HL-60/S4 treated with retinoic acid at 250 ng/mL for 4 days and 3 days (cell line): ENCODE data around the gene AFF1.

Experiments used
- in situ Hi-C: fragments of 300-500 bp; cut with MboI; formaldehyde crosslinking; loops from 2 replicates; pipeline ENCODE4 v1.7.0; 2022; ENCODE audit warnings: low sequenced_read_pairs

Gene AFF1

DNA sequence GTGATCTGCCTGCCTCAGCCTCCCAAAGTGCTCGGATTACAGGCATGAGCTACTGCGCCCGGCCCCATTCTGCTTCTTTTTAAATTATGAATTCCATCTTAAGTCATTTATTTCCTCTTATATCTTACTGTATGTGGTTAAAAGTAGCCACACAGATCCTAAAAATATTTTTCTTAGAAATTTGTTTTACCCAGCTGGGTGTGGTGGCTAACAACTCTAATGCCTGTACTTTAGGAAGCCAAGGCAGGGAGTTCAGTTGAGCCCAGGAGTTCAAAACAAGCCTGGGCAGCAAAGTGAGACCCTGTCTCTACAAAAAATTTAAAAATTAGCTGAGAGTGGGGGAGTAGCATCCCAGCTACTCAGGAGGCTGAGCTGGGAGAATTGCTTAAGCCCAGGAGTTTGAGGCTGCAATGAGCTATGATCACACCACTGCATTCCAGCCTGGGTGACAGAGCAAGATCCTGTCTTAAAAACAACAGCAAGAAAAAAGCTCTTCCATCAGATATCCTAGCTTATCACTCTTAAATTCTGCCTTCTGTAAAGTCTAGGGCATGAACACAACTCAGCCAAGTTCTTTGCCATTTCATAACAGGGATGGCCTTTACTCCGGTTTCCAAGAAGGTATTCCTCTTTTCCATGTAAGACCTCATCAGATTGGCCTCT is 15.1 kb upstream of the AFF1 start:
- in situ Hi-C loops: loop anchor here (10.0 to 25.0 kb wide), 2 partner anchors 175 to 318 kb away; no protein-coding TSS in a partner anchor

GRCh38 chr4:86921608-86922252 is 13.1 kb upstream of the AFF1 start:
- in situ Hi-C loops: loop anchor here (10.0 to 25.0 kb wide), 2 partner anchors 173 to 316 kb away; no protein-coding TSS in a partner anchor

DNA sequence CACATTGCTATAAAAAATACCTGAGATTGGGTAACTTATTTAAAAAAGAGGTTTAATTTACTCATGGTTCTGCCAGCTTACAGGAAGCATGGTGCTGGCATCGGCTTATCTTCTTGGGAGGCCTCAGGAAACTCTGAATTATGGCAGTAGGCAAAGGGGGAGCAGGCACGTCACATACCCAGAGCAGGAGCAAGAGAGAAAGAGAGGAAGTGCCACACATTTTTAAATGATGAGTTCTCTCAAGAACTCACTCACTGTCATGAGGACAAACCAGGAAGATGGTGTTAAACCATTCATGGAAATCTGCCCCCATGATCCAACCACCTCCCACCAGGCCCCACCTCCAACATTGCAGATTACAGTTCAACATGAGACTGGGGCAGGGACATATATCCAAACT is 10.0 kb upstream of the AFF1 start:
- in situ Hi-C loops: loop anchor here (10.0 to 25.0 kb wide), 2 partner anchors 170 to 312 kb away; no protein-coding TSS in a partner anchor

- in situ Hi-C loops: loop anchor here (10.0 kb wide), 1 partner anchor 168 kb away; no protein-coding TSS in a partner anchor
These were observed 8.2 kb upstream of the AFF1 start for GRCh38 chr4:86926435-86927086.

DNA sequence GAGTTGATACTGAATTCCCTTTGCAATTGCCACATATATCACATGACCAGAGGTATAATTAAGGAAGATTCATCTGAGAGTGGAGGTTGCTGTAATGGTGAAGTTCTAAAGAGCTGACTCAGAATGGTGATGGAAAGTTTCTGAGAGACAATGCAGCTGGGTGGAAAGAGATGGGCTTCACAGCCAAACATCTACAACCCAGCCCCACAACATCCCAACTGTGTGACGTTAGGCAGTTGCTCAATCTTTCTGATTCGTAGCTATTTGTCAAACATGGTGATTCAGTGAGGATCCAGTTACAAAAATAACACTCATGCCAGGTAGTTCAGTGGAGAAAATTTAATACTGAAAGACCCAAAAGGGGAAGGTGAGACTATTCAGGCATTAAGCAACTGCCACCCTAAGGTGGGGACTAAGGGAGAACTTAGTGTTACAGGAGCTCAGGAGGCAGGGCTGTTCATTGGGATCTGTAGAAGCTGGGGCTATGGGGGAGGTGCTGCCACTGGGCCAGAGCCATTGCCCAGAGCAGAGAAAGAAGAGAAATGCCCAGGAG is 6.9 kb upstream of the AFF1 start:
- in situ Hi-C loops: loop anchor here (10.0 kb wide), 1 partner anchor 167 kb away; no protein-coding TSS in a partner anchor

DNA sequence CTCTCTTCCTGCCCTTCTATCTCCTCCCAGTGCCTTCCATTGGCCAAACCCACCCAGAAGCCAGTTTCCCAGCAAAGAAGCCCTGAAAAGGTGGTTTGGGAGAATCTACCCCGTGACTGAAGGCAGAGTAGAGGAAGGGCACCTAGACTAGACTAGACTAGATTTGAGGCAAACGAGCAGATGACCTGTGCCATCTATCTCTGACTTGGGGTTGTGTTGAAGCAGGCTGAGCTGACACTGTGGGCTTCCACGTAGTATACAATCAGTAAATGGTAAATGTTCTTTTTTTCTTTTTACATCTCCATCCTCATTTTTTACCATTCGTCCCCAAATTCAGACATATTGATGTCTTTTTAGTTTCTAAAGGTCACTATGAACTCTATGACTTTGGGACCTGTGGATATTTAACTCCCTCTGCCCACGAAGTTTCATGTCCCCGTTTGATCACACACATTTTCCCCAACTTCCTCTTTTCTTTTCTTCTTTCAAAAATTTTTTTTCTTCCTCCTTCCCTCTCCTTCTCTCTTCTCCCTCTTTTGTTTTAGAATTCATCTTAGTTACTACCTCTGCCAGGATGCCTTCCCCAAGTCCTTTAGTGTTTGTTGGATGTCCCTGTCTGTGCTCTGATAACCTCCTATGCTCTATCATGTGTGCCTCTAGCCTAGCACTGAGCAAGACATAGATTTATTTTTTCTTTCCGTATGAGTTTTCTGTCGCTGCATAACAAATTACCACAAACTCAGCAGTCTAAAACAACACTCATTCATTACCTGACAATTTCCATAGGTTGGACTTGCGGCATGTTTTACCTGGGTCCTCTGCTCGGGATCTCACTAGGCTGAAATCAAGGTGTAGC is 6.2 kb upstream of the AFF1 start:
- in situ Hi-C loops: loop anchor here (10.0 kb wide), 1 partner anchor 166 kb away; no protein-coding TSS in a partner anchor

- in situ Hi-C loops: no loop called here
These were observed 552 bp upstream of the AFF1 start for GRCh38 chr4:86934147-86934770.

DNA sequence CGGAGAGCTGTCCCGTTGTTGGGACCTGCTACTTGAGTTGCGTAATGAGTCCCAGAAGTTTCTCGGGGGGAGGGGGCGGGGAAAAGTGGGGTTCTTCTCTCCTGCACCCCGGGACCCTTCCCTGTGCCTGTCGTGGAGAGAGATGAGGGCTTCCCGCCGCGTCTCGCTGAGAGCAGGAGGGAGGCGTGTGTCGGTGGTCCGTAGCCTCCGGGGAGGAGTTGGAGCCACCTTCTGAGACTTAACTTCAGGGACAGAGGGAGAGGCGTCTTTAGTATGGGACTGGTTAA is 698 bp downstream of the AFF1 start:
- in situ Hi-C loops: no loop called here

GRCh38 chr4:86935853-86936733 is 1.3 kb downstream of the AFF1 start:
- in situ Hi-C loops: no loop called here

- in situ Hi-C loops: no loop called here
These were observed 4.1 kb downstream of the AFF1 start for GRCh38 chr4:86938771-86939520.

DNA sequence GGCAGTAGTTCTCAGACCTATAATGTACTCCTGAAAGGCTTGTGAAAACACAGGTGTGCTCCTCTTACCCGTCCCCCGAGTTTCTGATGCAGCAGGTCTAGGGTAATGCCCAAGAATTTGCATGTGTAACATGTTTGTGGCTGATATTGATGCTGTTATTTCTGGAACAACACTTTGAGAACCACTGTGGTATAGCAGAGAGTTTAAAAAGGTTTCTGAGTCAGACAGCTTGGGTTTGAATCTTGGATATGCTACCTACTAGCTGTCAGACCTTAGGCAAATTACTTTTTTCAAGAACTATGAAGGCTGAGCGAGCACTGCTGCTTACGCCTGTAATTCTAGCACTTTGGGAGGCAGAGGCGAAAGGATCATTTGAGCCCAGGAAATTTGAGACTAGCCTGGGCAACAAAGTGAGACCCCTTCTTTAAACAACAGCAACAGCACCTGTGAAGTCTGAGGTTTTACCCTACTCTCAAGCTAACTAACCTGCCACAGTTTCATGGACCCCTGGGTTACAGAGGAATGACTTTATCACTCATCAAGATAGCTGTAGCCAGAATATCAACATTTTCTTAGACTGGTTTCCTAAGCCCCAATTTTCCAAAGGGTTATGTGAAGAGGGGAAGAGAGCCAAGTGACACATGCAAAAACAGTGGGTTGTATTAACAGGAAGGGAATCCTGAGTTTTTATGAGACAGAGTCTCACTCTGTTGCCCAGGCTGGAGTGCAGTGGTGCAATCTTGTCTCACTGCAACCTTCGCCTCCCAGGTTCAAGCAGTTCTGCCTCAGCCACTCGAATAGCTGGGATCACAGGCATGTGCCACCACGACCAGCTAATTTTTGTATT is 5.1 kb downstream of the AFF1 start:
- in situ Hi-C loops: no loop called here

- in situ Hi-C loops: no loop called here
These were observed 6.2 kb downstream of the AFF1 start for GRCh38 chr4:86940920-86941460.

DNA sequence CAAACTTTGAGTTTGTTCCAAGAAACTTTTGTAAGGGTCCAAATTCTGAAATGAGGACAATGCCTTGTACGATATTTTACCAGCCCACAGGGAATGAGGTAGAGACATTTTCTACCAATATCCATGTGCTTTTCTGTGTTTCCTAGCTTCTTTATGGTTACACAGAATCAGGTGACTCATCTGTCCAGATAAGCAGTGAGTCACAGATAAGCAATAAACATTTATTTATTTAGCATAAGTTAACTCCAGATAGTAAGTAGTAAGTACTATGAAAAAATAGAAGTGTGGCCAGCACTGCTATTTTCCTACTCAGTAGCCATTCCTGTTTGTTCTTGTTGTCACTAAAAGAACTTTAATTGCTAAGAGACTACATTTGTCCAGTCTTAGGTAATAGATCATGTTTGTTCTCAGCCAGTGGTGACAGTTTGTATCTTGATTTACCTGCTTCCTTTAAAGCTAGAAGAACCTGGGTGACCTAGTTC is 7.4 kb downstream of the AFF1 start:
- in situ Hi-C loops: no loop called here

- in situ Hi-C loops: no loop called here
These were observed 10.4 kb downstream of the AFF1 start for GRCh38 chr4:86944964-86945781.

DNA sequence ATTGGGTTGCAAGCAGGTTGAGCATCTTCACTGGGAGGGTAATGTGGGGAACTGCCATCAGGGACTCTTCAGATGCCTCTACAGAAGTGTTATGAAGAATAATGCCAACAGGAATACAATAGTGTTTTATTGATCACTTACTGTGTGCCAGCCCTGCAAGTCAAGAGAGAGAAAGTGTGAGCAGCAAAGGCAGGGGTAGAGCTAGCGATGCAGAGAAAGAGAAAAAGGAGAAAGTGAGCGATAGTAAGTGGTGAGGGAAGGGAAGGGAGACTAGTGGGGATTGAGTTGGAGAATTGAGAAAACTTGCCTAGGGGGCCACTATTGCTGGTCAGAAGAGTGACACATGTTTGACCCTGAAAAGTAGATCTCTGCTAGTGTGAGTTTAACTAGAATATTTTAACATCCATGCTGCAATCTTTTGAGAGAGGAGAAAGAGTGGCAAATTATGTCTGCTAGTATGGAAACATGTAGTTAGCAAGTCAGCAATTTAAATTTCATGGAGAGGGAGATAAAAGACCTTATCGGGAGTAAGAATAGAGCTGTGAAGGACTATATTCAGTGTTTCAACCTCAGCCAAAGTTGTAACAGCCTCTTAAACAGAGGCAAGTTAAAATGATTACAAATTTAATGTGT is 12.2 kb downstream of the AFF1 start:
- in situ Hi-C loops: no loop called here

- in situ Hi-C loops: no loop called here
These were observed 12.8 kb downstream of the AFF1 start for GRCh38 chr4:86947501-86948120.
